GM12864 (cell line): ENCODE results near the gene KANSL1.
A peak's percentile ranks its signal among the peaks of the same experiment; 100 is the strongest.

Source experiments
- DNase-seq: peaks from one replicate; pipeline ENCODE4 v3.0.0-alpha.2; 2011; ENCODE audit warnings: low read depth
- H3K4me3 ChIP-seq: 2 replicates; pipeline ENCODE4 v1.5.1; 2011; ENCODE audit warnings: mild to moderate bottlenecking, low read depth, low read length, control low read depth
- CTCF ChIP-seq: IDR thresholded peaks from 2 replicates; pipeline ENCODE4 v1.5.1; 2011; ENCODE audit warnings: low read depth, mild to moderate bottlenecking, moderate library complexity, low read length, control low read depth, inconsistent platforms; ENCODE audit errors: missing control alignments

KANSL1 gene

GRCh38 chr17:46144246-46144645 is 49.0 kb downstream of the KANSL1 start:
- no peak for TF ChIP-seq CTCF
- no peak for DNase-seq
- H3K4me3 ChIP-seq = peak overlapping the region; percentile 21; the same call in 1 of the 2 replicates

- TF ChIP-seq CTCF = no peak
- H3K4me3 ChIP-seq = peak overlapping the region; percentile 21; the same call in 1 of the 2 replicates
- no peak for DNase-seq
These were observed 49.4 kb downstream of the KANSL1 start for GRCh38 chr17:46143827-46144236.

- DNase-seq = no peak
- TF ChIP-seq CTCF = no peak
- H3K4me3 ChIP-seq = no peak overlapping the region; the same call in 1 of the 2 replicates
These were observed 51.6 kb downstream of the KANSL1 start for GRCh38 chr17:46141645-46142044.

- DNase-seq = no peak
- no peak overlapping the region for H3K4me3 ChIP-seq
- no peak for TF ChIP-seq CTCF
These were observed 52.5 kb downstream of the KANSL1 start for GRCh38 chr17:46140645-46141197.

GRCh38 chr17:46139432-46140210 is 53.6 kb downstream of the KANSL1 start:
- TF ChIP-seq CTCF = no peak
- no peak overlapping the region; the same call in 1 of the 2 replicates for H3K4me3 ChIP-seq
- no peak for DNase-seq

- no peak for TF ChIP-seq CTCF
- DNase-seq = no peak
- H3K4me3 ChIP-seq = no peak overlapping the region
These were observed 54.8 kb downstream of the KANSL1 start for GRCh38 chr17:46138473-46138872.
